AG10803 (cell line): ENCODE measurements around the gene POU6F1.

Experiments
- DNase-seq: peaks from one replicate; pipeline ENCODE4 v3.0.0; 2010; ENCODE audit warnings: low read depth
- H3K4me3 ChIP-seq: 2 replicates; pipeline ENCODE4 v1.5.1; 2011; ENCODE audit warnings: mild to moderate bottlenecking, low read length, control low read depth
- TF ChIP-seq, protein P1 (sequence below): conservative IDR thresholded peaks from 2 replicates; pipeline ENCODE4 v1.5.1; 2011; ENCODE audit warnings: mild to moderate bottlenecking, low read length, control low read depth, inconsistent platforms

The POU6F1 gene

DNA sequence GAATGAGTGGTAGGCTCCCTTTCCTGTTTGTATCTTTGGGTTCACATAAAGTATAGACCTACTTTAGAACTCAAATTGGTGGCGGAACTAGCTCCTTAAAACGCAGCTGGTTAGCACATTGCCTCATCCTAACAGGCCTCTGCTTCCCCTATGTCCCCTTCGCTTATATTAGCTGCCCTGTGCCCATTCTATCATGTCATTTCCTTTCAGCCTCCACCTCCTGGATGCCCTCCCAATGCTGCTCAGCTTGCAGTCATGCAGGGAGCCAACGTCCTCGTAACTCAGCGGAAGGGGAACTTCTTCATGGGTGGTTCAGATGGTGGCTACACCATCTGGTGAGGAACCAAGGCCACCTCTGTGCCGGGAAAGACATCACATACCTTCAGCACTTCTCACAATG lies 24.3 kb upstream of the POU6F1 start:
- TF ChIP-seq, protein P1, sequence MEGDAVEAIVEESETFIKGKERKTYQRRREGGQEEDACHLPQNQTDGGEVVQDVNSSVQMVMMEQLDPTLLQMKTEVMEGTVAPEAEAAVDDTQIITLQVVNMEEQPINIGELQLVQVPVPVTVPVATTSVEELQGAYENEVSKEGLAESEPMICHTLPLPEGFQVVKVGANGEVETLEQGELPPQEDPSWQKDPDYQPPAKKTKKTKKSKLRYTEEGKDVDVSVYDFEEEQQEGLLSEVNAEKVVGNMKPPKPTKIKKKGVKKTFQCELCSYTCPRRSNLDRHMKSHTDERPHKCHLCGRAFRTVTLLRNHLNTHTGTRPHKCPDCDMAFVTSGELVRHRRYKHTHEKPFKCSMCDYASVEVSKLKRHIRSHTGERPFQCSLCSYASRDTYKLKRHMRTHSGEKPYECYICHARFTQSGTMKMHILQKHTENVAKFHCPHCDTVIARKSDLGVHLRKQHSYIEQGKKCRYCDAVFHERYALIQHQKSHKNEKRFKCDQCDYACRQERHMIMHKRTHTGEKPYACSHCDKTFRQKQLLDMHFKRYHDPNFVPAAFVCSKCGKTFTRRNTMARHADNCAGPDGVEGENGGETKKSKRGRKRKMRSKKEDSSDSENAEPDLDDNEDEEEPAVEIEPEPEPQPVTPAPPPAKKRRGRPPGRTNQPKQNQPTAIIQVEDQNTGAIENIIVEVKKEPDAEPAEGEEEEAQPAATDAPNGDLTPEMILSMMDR = no peak

DNA sequence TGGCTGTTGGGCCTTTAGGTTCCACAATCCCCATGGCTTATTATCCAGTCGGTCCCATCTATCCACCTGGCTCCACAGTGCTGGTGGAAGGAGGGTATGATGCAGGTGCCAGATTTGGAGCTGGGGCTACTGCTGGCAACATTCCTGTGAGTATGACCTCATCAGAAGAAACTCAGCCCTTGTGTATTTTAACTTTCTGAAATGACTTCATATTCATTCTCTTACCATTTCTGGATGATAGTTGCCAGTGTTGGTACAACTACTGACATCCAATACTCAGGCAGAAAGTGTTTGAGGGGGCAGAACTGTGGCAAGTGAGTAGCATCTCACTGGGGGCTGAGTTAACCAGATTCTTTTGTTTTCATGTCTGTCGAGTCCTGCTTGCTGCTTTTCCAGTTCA lies 23.1 kb upstream of the POU6F1 start:
- TF ChIP-seq, protein P1 = no peak
- no peak overlapping the region for H3K4me3 ChIP-seq
- DNase-seq = no peak

More for the DNA sequence above, 24.3 kb upstream of the POU6F1 start:
- DNase-seq = no peak
- H3K4me3 ChIP-seq = no peak overlapping the region

DNA sequence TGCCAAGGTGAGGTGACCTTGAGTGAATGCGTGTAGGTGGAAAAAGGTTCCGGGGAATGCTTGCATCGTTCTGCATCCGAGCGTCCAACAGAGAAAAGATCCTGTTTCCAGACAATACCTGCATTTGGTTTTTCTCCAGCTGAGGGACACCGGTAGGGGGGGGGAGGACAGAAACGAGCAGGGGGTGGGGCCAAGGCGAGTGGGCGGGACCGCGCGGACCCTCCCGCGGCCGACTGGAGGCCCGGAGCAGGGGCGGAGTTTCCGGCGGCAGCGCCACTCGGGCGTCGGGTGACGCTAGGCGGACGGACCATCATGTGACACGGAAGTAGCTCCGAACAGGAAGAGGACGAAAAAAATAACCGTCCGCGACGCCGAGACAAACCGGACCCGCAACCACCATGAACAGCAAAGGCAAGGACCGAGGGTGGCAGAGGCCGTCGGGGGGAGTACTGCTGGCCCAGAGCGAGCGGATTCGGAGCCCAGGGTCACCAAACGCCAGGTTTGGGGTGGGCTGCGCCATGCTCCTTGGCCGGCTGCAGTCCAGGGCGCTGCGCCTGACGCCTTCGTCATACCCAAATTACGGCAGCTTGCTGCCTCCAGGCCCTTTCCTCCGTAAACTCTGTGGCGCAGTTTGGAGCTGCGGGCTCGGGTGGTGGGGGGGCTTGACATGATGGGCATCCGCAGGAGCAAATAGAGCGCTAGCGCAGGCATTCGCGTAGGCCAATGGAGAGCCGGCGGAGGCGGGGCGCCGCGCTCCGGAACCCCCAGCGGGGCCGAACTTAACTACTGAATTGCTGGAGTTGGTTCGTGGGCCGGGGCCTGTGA lies 20.9 kb upstream of the POU6F1 start, which contains the start of gene DAZAP2:
TSS of gene DAZAP2 (plus strand) at position 317 of the 825 bp plus-strand sequence. CDS start at position 399, 82 bp downstream.
- peak within 1 kb of the TSS; percentile 100 for H3K4me3 ChIP-seq
- TF ChIP-seq, protein P1 = peak; percentile 42
- DNase-seq = peak; percentile 94

DNA sequence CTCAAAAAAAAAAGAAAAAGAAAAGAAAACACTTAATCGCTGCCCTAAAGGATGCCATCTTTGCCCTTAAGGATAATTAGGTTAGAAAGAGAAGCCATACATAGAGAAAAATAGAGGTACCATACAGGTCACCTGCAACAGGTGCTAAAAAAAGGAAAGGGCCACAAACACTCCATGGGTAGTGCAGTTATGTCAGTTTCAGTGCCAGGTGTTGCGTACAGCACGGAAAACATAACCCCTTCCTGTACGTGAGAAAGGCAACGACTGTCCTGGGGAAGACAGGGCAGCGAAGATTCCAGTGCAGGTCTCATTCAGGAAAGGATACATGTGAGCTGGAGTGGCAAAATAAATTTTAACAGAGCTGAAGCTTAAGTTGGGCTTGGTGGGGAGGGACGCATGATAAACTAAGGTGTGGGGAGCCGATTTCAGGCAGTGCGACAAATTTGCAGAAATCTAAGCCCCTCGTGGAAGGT lies 20.2 kb upstream of the POU6F1 start:
- TF ChIP-seq, protein P1 = no peak
- DNase-seq = no peak
- peak overlapping the region; percentile 100 for H3K4me3 ChIP-seq

DNA sequence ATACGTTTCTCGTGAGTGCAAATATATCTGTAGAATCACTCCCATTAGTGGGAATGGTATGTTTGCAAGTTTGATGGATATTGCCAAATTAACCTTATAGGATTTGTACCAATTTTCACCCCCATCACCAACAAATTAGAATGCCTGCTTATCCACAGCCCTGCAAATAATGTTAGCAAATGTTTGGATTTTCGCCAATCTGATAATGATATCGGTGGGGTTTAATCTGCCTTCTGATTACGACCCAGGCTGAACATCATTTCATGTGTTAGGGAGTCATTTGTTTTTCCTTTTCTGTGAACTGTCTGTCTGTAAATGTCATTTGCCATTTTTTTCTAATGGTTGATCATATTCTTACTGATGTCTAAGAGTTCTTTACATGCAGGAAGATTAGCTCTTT lies 16.7 kb upstream of the POU6F1 start:
- no peak overlapping the region for H3K4me3 ChIP-seq
- TF ChIP-seq, protein P1 = no peak

DNA sequence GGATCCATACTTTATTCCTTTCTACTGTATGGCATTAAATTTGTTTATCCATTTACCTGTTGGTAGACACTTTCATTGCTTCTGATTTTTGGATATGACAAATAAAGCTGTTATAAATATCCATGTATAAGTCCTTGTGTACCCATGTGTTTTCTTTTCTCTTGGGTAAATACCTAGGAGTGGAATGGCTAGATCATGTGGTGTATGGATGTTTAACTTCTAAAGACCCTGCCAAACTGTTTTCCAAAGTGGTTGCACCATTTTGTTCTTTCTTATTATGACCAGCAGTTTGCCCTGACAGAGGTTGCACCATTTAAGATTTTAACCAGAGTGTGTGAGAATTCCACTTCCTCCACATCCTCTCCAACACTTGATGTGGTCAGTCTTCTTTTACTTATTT lies 14.8 kb upstream of the POU6F1 start:
- DNase-seq = no peak
- TF ChIP-seq, protein P1 = no peak
- no peak overlapping the region for H3K4me3 ChIP-seq

More for the DNA sequence above, 16.7 kb upstream of the POU6F1 start:
- DNase-seq = no peak
